ENCODE results near the gene DLGAP1.

DNA sequence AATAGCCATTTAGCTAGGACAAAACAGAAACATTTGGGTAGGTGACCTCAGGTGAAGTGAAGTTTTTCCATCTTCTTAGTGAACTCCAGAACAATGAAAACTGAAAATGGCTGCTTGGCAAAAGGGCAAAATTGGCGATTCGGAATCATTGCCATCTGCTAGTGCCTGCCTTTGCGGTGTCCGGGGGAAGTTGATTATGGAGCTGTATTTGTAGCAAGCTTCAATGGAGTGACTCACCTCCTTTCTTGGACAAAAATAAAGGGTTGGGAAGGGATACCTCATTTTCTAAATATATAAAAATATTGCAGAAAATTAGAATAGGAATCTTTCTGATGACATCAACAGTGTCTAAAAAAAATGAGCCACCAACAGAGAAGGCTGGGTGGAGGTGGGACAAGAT is 544.6 kb downstream of the DLGAP1 start:
- TF ChIP-seq, protein P1, sequence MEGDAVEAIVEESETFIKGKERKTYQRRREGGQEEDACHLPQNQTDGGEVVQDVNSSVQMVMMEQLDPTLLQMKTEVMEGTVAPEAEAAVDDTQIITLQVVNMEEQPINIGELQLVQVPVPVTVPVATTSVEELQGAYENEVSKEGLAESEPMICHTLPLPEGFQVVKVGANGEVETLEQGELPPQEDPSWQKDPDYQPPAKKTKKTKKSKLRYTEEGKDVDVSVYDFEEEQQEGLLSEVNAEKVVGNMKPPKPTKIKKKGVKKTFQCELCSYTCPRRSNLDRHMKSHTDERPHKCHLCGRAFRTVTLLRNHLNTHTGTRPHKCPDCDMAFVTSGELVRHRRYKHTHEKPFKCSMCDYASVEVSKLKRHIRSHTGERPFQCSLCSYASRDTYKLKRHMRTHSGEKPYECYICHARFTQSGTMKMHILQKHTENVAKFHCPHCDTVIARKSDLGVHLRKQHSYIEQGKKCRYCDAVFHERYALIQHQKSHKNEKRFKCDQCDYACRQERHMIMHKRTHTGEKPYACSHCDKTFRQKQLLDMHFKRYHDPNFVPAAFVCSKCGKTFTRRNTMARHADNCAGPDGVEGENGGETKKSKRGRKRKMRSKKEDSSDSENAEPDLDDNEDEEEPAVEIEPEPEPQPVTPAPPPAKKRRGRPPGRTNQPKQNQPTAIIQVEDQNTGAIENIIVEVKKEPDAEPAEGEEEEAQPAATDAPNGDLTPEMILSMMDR (IDR thresholded peaks at IDR 0.05; ENCODE audit: low read depth, low read length) = no peak
- TF ChIP-seq POLR2A (IDR thresholded peaks at IDR 0.05; ENCODE audit: extremely low read depth, insufficient read length) = no peak

All from NB4 (cell line).